GM12891 (cell line): Measurements from ENCODE around the gene RFFL.
"Not testable (repeated sequence)": the region's sequence is repeated elsewhere in the genome, so short reads cannot be mapped to it uniquely, and the experiment has no call there.

ENCODE experiments used
- DNase-seq: peaks from one replicate; pipeline ENCODE4 v3.0.0; 2011; ENCODE audit warnings: low spot score; ENCODE audit not compliant: insufficient read length
- FAIRE-seq: peaks from 2 replicates; lab custom pipeline; 2011; peaks lifted over from hg19 to GRCh38; lab: Jason Lieb, UNC
- PAX5 ChIP-seq: IDR thresholded peaks from 2 replicates; pipeline ENCODE4 v1.6.1; 2011; ENCODE audit warnings: low read length, moderate library complexity, mild to moderate bottlenecking; ENCODE audit not compliant: insufficient read depth, severe bottlenecking
- POLR2A ChIP-seq: IDR thresholded peaks from 2 replicates; pipeline ENCODE4 v1.6.1; 2011; ENCODE audit warnings: low read depth, low read length, control low read depth
- POLR2AphosphoS5 ChIP-seq: IDR thresholded peaks from 2 replicates; pipeline ENCODE4 v1.6.1; 2011; ENCODE audit warnings: low read depth, low read length, control low read depth
- POU2F2 ChIP-seq: IDR thresholded peaks from 2 replicates; pipeline ENCODE4 v1.6.1; 2011; ENCODE audit warnings: low read depth, mild to moderate bottlenecking, control low read depth, low read length, moderate library complexity
- SPI1 ChIP-seq: IDR thresholded peaks from 2 replicates; pipeline ENCODE4 v1.6.1; 2011; ENCODE audit warnings: low read depth, low read length, control low read depth
- TAF1 ChIP-seq: IDR thresholded peaks from 2 replicates; pipeline ENCODE4 v1.6.1; 2011; ENCODE audit warnings: low read depth, low read length, control low read depth

The RFFL gene

DNA sequence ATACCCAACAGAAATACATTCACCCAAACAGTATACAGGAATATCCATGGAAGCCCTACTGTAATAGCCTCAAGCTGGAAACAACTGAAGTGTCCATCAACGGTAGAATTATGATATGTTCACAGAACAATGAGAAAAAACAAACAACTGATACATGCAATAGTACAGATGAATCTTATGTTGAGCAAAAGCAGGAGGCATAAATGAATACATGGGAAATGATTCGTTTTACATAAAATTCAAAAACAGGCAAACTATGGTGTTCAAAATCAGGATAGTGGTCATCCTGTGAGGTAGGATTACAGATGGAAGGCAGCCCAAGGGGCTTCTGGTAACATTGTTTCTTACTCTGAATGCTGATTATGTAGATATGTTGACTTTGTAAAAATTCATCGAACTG, 25.1 kb downstream of the RFFL start:
- TF ChIP-seq POU2F2, result no peak
- no peak for TF ChIP-seq POLR2AphosphoS5
- TF ChIP-seq POLR2A, result no peak
- TF ChIP-seq SPI1, result no peak
- TF ChIP-seq PAX5, result no peak
- TF ChIP-seq TAF1, result no peak
- DNase-seq, result no peak
- FAIRE-seq, result no peak

DNA sequence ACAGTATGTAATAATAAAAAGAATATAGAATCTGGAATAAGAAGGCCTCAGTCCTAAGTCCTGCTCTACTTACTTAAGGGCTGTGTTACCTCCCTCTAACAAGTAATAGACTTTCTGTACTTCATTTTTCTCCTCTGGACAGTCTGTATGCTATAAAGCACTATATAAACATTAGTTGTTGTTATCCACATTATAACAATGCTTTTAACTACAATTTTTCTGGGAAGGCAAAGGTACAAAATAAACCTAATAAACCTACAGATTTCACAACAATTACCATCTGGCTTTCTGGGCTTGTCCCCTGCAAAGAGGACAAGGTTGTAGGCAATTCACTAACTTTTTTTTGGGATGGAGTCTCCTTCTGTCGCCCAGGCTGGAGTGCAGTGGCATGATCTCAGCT, 32.7 kb downstream of the RFFL start:
- no peak for FAIRE-seq
- no peak for TF ChIP-seq POLR2AphosphoS5
- no peak for TF ChIP-seq TAF1
- TF ChIP-seq POLR2A, result no peak
- no peak for TF ChIP-seq PAX5
- TF ChIP-seq POU2F2, result no peak
- TF ChIP-seq SPI1, result no peak
- DNase-seq, result no peak

DNA sequence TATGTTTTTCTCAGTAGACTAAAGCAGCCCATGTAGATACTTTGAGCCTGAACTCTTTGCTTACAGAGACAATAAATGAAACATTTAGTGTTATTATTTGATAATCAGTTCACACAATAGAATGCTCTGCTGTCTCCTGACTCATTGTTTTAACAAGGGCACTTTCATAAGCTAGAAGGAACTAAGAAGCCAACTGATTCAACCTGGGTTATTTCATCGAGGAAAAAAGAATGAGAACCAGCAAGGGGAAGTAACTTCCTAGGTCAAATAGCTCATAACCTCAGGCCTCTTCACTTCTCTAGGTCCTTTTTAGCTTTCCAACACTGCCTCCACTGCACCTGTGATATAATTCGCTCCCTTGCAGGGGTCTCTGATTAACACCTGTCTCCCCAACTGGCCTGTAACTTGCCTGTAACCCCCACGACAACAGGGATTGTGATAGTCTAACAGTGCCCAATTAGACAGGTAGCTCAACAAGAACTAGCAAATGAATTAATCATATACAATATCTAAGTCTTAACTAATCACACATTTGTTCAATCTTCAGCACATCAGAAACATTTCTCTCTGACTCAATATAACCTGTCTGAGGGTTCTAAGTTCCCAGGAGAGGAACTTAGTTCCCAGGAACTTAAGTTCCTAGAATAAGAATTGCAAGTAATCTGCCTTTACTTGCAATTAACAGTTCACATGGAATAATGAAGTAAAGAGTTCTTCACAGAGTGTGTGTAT, 34.8 kb downstream of the RFFL start:
- peak; percentile 66 for FAIRE-seq
- TF ChIP-seq POLR2AphosphoS5 (no peak), SPI1 (no peak), POU2F2 (no peak), TAF1 (no peak)
- DNase-seq, result no peak

DNA sequence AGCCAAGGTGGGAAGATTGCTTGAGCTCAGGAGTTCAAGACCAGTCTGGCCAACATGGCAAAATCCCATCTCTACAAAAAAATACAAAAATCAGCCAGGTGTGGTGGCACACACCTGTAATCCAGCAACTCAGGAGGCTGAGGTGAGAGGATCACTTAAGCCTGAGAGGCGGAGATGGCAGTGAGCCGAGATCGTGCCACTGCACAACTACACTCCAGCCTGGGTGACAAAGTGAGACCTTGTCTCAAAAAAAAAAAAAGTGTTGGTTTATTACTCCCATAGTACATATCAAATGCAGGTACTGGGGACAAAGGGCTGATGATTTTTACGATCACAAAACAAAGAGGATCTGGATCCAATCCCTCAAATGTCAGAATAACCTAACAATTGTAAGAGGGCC, 35.4 kb downstream of the RFFL start:
- not testable (repeated sequence) for FAIRE-seq

DNA sequence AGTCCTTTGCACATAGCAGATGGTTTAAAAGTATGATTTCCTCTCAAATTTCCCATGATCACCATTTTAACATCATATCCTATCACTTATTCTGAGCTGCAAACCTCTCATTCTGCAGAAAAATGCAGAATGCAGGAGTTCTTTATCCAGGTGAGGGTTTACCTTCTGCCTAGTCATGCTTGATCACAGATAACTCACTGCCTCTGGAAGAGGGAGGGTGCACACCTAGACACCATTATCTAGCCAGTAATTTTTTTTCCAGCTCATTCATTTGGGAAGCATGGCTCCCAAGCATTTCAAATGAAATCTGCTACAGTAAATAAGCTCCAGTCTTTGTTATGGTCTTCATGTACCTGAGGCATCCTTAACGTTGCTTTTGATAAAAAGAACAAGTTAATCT, 38.0 kb downstream of the RFFL start:
- no peak for DNase-seq
- no peak for TF ChIP-seq TAF1
- TF ChIP-seq PAX5, result no peak
- no peak for TF ChIP-seq POLR2A
- no peak for TF ChIP-seq POLR2AphosphoS5
- no peak for TF ChIP-seq POU2F2
- TF ChIP-seq SPI1, result no peak
- no peak for FAIRE-seq

More for the DNA sequence above, 35.4 kb downstream of the RFFL start:
- not testable (repeated sequence) for DNase-seq

DNA sequence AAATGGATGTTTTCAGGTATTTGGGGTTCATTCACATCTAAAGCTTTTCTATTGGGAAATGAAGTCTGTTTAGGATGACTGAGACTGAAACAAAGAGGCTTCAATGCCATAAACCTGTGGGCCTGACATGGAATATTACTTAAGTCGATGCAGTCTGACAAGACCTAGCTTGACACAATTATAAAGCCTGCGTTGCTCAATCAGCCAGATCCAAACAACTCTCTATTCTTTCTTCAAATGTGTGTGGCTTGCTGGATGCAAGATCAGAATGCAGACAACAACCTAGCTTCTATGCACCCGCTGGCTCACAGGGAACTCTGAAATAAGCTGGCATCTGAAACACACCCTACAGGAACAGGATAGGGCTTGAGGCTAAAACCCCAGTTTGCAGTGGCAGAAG, 40.0 kb downstream of the RFFL start:
- FAIRE-seq, result no peak

DNA sequence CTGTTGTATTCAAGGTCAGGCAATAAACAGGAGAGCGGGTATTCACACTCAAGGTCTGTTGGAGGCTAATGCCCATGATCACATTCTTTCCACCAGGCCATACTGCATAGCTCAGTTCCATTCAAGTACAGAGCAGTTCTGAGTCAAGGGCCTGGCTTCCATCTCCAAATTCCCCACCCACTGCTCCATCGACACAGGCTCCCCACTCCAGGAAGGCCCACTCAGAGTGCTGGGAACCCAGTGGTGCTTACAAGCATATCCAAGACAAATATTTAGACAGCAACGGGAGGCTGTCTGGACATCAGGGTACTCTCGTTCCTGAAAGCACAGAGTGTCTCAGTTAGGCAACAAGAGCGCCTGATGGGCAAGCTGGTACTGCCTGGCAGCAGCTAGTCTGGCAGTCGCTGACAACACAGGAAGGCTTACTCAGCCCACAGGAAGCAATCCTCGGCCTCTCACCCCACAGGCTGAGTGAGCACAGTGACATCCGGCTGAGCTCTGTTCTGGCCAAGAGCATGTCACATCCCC, 40.9 kb downstream of the RFFL start:
- TF ChIP-seq PAX5 (no peak), TAF1 (0 out of 2 replicates have a peak, but pooled peaks have one; percentile 32), POLR2A (peak; percentile 31; the same call in 1 of the 2 replicates), POLR2AphosphoS5 (peak; percentile 69)
- FAIRE-seq, result peak; percentile 94
- DNase-seq, result peak; percentile 54

More for the DNA sequence above, 40.0 kb downstream of the RFFL start:
- TF ChIP-seq PAX5, result no peak
- TF ChIP-seq POLR2A, result no peak
- TF ChIP-seq POLR2AphosphoS5, result no peak
- TF ChIP-seq SPI1, result no peak
- no peak for TF ChIP-seq POU2F2
- TF ChIP-seq TAF1, result no peak
- no peak for DNase-seq

DNA sequence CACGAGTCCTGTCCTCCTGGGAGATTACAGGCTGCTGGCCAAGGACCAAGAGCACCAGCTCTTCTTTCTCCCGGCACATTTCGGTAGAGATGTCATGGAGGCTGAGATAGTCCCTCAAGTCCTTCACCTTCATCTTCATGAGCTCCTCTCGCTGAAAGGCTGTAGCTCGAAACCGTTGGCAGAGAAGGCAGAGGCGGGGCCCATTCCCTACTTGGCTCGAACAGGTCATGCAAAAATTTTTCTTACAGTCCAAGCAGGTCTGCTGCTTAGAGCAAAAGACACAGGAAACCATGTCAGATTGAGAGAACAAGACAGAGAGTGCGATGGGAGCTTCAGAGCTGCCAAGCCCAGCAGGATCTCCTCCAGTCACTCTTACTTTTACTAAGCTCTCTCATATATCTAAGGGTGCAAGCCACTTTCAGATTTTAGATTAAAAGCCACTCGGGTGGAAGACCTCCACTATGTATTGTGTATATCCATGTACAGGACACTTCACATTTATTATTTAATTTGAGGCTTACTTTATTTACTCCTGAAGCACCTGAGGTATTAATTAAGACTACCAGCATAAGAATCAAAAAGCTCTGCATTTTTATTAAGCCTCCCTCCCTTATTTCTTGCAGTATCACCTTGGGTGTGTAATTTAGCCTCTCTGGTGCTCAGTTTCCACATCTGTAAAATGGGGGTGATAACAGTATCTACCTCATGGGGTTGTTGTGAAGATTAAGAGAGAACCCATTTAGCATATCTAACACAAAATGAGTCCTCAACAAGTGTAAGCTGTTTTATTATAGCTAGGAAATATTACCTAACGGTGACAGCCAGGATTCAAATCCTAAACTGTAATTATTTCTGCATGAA, 41.8 kb downstream of the RFFL start:
- no peak for TF ChIP-seq POU2F2
- TF ChIP-seq SPI1, result no peak
- TF ChIP-seq POLR2A, result no peak
- TF ChIP-seq TAF1, result no peak
- TF ChIP-seq PAX5, result no peak
- no peak for TF ChIP-seq POLR2AphosphoS5
- FAIRE-seq (no peak), DNase-seq (no peak)

DNA sequence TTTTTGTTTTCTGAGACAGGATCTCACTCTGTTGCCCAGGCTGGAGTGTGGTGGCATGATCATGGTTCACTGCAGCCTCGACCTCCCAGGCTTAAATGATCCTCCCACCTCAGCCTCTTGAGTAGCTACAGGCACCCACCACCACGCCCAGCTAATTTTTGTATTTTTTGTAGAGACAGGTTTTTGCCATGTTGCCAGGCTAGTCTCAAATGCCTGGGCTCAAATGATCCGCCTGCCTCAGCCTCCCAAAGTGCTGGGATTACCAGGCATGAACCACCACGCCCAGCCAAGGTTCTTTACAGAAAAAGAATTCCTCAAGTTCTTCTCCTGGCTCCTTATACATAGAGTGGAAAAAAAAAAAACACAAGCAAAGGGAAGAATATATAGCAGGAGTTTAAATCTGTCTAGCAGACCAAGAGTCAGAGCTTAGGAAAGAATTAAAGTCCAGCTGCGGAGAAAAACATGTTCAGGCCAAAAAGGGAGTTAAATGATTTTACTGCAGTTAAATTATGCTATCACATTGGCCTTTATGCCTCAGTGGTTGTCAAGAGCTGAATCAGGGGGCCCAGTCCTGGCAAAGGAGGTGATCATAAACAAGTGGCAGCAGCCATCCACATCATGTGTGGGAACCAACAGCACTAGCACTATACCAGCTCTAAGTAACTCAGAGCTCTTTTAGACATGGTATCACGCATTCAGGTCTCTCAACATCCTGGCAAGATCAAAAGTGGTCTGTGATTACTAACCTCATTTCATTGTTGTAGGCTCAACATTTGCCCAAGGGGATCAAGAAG, 43.9 kb downstream of the RFFL start:
- no peak for TF ChIP-seq POU2F2
- no peak for TF ChIP-seq PAX5
- no peak for TF ChIP-seq SPI1
- TF ChIP-seq POLR2AphosphoS5, result no peak
- no peak for TF ChIP-seq TAF1
- no peak for TF ChIP-seq POLR2A
- DNase-seq, result no peak
- no peak for FAIRE-seq
